GM06990 (cell line): ENCODE data around the gene TPCN1.

ENCODE experiments used
- DNase-seq: peaks from one replicate; pipeline ENCODE4 v3.0.0-alpha.2; 2011; ENCODE audit not compliant: insufficient read length; ENCODE audit errors: extremely low read depth
- H3K27me3 ChIP-seq: replicated peaks from 2 replicates; pipeline ENCODE4 v1.6.0; 2011; ENCODE audit warnings: low read length; ENCODE audit not compliant: control insufficient read depth, insufficient read depth
- H3K36me3 ChIP-seq: 2 replicates; pipeline ENCODE4 v1.5.1; 2011; ENCODE audit warnings: low read length; ENCODE audit not compliant: control insufficient read depth, insufficient read depth
- H3K4me3 ChIP-seq: replicated peaks from 2 replicates; pipeline ENCODE4 v1.5.1; 2011; ENCODE audit warnings: low read depth, mild to moderate bottlenecking, control low read depth, low read length
- CTCF ChIP-seq: IDR thresholded peaks from 2 replicates; pipeline ENCODE4 v1.5.1; 2011; ENCODE audit warnings: low read length, control low read depth, mild to moderate bottlenecking, inconsistent platforms; ENCODE audit not compliant: insufficient read depth, poor library complexity, severe bottlenecking

Gene TPCN1

GRCh38 chr12:113318046-113318656 lies 96.9 kb downstream of the TPCN1 start:
- Histone ChIP-seq H3K27me3 (no peaks in the 10 kb centered on the region), H3K36me3 (0 out of 2 replicates have a peak, but pooled peaks cover 1% of the 10 kb centered on the region), H3K4me3 (no peak overlapping the region)
- no peak for TF ChIP-seq CTCF
- DNase-seq, result no peak

GRCh38 chr12:113318900-113319628 lies 97.8 kb downstream of the TPCN1 start:
- no peak for TF ChIP-seq CTCF
- Histone ChIP-seq H3K27me3 (no peaks in the 10 kb centered on the region), H3K4me3 (no peak overlapping the region), H3K36me3 (0 out of 2 replicates have a peak, but pooled peaks cover 1% of the 10 kb centered on the region)
- DNase-seq, result no peak

GRCh38 chr12:113320401-113320800 lies 99.1 kb downstream of the TPCN1 start:
- no peaks in the 10 kb centered on the region for H3K27me3 ChIP-seq
- no peak for DNase-seq
- H3K36me3 ChIP-seq, result 0 out of 2 replicates have a peak, but pooled peaks cover 1% of the 10 kb centered on the region

GRCh38 chr12:113322343-113322742 lies 101.1 kb downstream of the TPCN1 start:
- no peak for DNase-seq
- TF ChIP-seq CTCF, result no peak
- H3K4me3 ChIP-seq, result no peak overlapping the region
- H3K27me3 ChIP-seq, result no peaks in the 10 kb centered on the region
- H3K36me3 ChIP-seq, result 0 out of 2 replicates have a peak, but pooled peaks cover 1% of the 10 kb centered on the region

More at GRCh38 chr12:113320401-113320800, 99.1 kb downstream of the TPCN1 start:
- no peak for TF ChIP-seq CTCF
- no peak overlapping the region for H3K4me3 ChIP-seq

GRCh38 chr12:113325916-113326315 lies 104.7 kb downstream of the TPCN1 start:
- TF ChIP-seq CTCF, result no peak
- Histone ChIP-seq H3K4me3 (no peak overlapping the region), H3K27me3 (no peaks in the 10 kb centered on the region), H3K36me3 (no peaks in the 10 kb centered on the region)
- no peak for DNase-seq
